ENCODE results near the gene IDH3B.

The IDH3B gene

GRCh38 chr20:2657241-2657640 is 6.8 kb downstream of the IDH3B start:
- no peak for DNase-seq (ENCODE audit: low read depth)
- TF ChIP-seq CTCF (IDR thresholded peaks at IDR 0.05; ENCODE audit: low read length, missing control alignments): no peak
- no peak overlapping the region for H3K4me3 ChIP-seq (replicated peaks; ENCODE audit: low read depth, low read length)

- no peak overlapping the region for H3K4me3 ChIP-seq (replicated peaks; ENCODE audit: low read depth, low read length)
- DNase-seq (ENCODE audit: low read depth): no peak
- no peak for TF ChIP-seq CTCF (IDR thresholded peaks at IDR 0.05; ENCODE audit: low read length, missing control alignments)
Observed at GRCh38 chr20:2656471-2657117, 7.4 kb downstream of the IDH3B start.

GRCh38 chr20:2655331-2656116 is 8.5 kb downstream of the IDH3B start:
- TF ChIP-seq CTCF (IDR thresholded peaks at IDR 0.05; ENCODE audit: low read length, missing control alignments): no peak
- H3K4me3 ChIP-seq (replicated peaks; ENCODE audit: low read depth, low read length): no peak overlapping the region
- DNase-seq (ENCODE audit: low read depth): no peak

- H3K4me3 ChIP-seq (replicated peaks; ENCODE audit: low read depth, low read length): peak overlapping the region; percentile 97
- no peak for TF ChIP-seq CTCF (IDR thresholded peaks at IDR 0.05; ENCODE audit: low read length, missing control alignments)
- DNase-seq (ENCODE audit: low read depth): no peak
Observed at GRCh38 chr20:2654831-2655230, 9.2 kb downstream of the IDH3B start.

GRCh38 chr20:2654384-2654822 is 9.6 kb downstream of the IDH3B start:
- TF ChIP-seq CTCF (IDR thresholded peaks at IDR 0.05; ENCODE audit: low read length, missing control alignments): no peak
- H3K4me3 ChIP-seq (replicated peaks; ENCODE audit: low read depth, low read length): peak overlapping the region; percentile 97
- no peak for DNase-seq (ENCODE audit: low read depth)

GRCh38 chr20:2653556-2654383 is 10.2 kb downstream of the IDH3B start:
- no peak for DNase-seq (ENCODE audit: low read depth)
- peak overlapping the region; percentile 97 for H3K4me3 ChIP-seq (replicated peaks; ENCODE audit: low read depth, low read length)
- no peak for TF ChIP-seq CTCF (IDR thresholded peaks at IDR 0.05; ENCODE audit: low read length, missing control alignments)

Data from fibroblast of pulmonary artery (primary cell).